Measurements from ENCODE around the gene CTSW. TPM values are rescaled to one million over a fixed set of nuclear protein-coding genes. Genes with fewer than 3 reads are reported as not detected.

CTSW gene
- total RNA-seq, 4 donors from 2014 or later = 0.76 to 5.0 (median 1.4) TPM; not detected in 1

GRCh38 chr11:65884716-65885092 lies 5.1 kb downstream of the CTSW start:
- Histone ChIP-seq H3K9me3 (no peaks in the 10 kb centered on the region), H3K27ac (no peak overlapping the region), H3K4me1 (peaks cover 25% of the 10 kb centered on the region), H3K36me3 (peaks cover 33% of the 10 kb centered on the region), H3K27me3 (no peaks in the 10 kb centered on the region), H3K4me3 (no peak overlapping the region)
- WGBS = 21% methylated on average over 6 of the region's 9 CpGs
- TF ChIP-seq POLR2A (IDR thresholded peaks at IDR 0.05) (no peak), CTCF (IDR thresholded peaks at IDR 0.05) (peak; percentile 98), EP300 (IDR thresholded peaks at IDR 0.05) (no peak), POLR2AphosphoS5 (IDR thresholded peaks at IDR 0.05) (peak in 1 of 3 donors; percentile 76)
- DNase-seq (ENCODE audit: low spot score in 2 of 2) = no peak

- no peaks in the 10 kb centered on the region for H3K9me3 ChIP-seq
- 81% methylated on average over 6 of the region's 7 CpGs for WGBS
- no peak overlapping the region for H3K27ac ChIP-seq
- H3K4me3 ChIP-seq = no peak overlapping the region
- H3K36me3 ChIP-seq = peaks cover 33% of the 10 kb centered on the region
- H3K4me1 ChIP-seq = peaks cover 30% of the 10 kb centered on the region
- TF ChIP-seq CTCF (IDR thresholded peaks at IDR 0.05) = no peak
- TF ChIP-seq EP300 (IDR thresholded peaks at IDR 0.05) = no peak
- TF ChIP-seq POLR2A (IDR thresholded peaks at IDR 0.05) = no peak
- no peak for TF ChIP-seq POLR2AphosphoS5 (IDR thresholded peaks at IDR 0.05)
- no peak for DNase-seq (ENCODE audit: low spot score in 2 of 2)
- H3K27me3 ChIP-seq = no peaks in the 10 kb centered on the region
These were observed 5.6 kb downstream of the CTSW start for GRCh38 chr11:65885231-65885630.

GRCh38 chr11:65885808-65886536 lies 6.3 kb downstream of the CTSW start:
- H3K27me3 ChIP-seq = no peaks in the 10 kb centered on the region
- WGBS = 85% methylated on average over 12 of the region's 12 CpGs
- no peak overlapping the region for H3K4me3 ChIP-seq
- peaks cover 33% of the 10 kb centered on the region for H3K36me3 ChIP-seq
- peaks cover 32% of the 10 kb centered on the region for H3K4me1 ChIP-seq
- H3K9me3 ChIP-seq = no peaks in the 10 kb centered on the region
- no peak overlapping the region for H3K27ac ChIP-seq
- TF ChIP-seq CTCF (IDR thresholded peaks at IDR 0.05) (no peak), POLR2AphosphoS5 (IDR thresholded peaks at IDR 0.05) (no peak), POLR2A (IDR thresholded peaks at IDR 0.05) (no peak), EP300 (IDR thresholded peaks at IDR 0.05) (no peak)
- no peak for DNase-seq (ENCODE audit: low spot score in 2 of 2)

- Histone ChIP-seq H3K36me3 (peaks cover 32% of the 10 kb centered on the region), H3K27me3 (no peaks in the 10 kb centered on the region), H3K9me3 (no peaks in the 10 kb centered on the region), H3K4me1 (peaks cover 43% of the 10 kb centered on the region), H3K4me3 (peak overlapping the region; percentile 65), H3K27ac (peak overlapping the region; percentile 95)
- WGBS = 80% methylated on average over 14 of the region's 14 CpGs
- DNase-seq (ENCODE audit: low spot score in 2 of 2) = no peak
- TF ChIP-seq CTCF (IDR thresholded peaks at IDR 0.05) (no peak), EP300 (IDR thresholded peaks at IDR 0.05) (no peak), POLR2AphosphoS5 (IDR thresholded peaks at IDR 0.05) (no peak), POLR2A (IDR thresholded peaks at IDR 0.05) (no peak)
These were observed 7.4 kb downstream of the CTSW start for GRCh38 chr11:65886826-65887722.

- peak overlapping the region; percentile 95 for H3K27ac ChIP-seq
- peaks cover 50% of the 10 kb centered on the region for H3K4me1 ChIP-seq
- TF ChIP-seq POLR2AphosphoS5 (IDR thresholded peaks at IDR 0.05) (no peak), EP300 (IDR thresholded peaks at IDR 0.05) (no peak), CTCF (IDR thresholded peaks at IDR 0.05) (no peak), POLR2A (IDR thresholded peaks at IDR 0.05) (no peak)
- 3% methylated on average over 23 of the region's 23 CpGs for WGBS
- H3K9me3 ChIP-seq = no peaks in the 10 kb centered on the region
- H3K4me3 ChIP-seq = peak overlapping the region; percentile 65
- H3K27me3 ChIP-seq = no peaks in the 10 kb centered on the region
- H3K36me3 ChIP-seq = peaks cover 25% of the 10 kb centered on the region
- DNase-seq (ENCODE audit: low spot score in 2 of 2) = no peak
These were observed 8.1 kb downstream of the CTSW start for GRCh38 chr11:65887723-65888162.

Data from suprapubic skin (tissue), 4 donors.